DOHH2 (cell line): ENCODE measurements around the gene NAA60.

Source experiments
- H3F3A ChIP-seq: fragments of 200-600 bp; sonication (generic), shearing (Covaris generic); 2 replicates; pipeline ENCODE4 v1.6.0; 2016; ENCODE audit warnings: antibody characterized with exemption, mild to moderate bottlenecking; ENCODE audit not compliant: control insufficient read depth, insufficient read depth
- H3K27ac ChIP-seq: fragments of 200-600 bp; sonication (generic); 2 replicates; pipeline ENCODE4 v1.5.1; 2014; ENCODE audit warnings: low read depth, mild to moderate bottlenecking, low read length, moderate library complexity
- H3K27me3 ChIP-seq: fragments of 200-600 bp; sonication (generic); 2 replicates; pipeline ENCODE4 v1.6.1; 2014; ENCODE audit warnings: mild to moderate bottlenecking, low read length, mixed read lengths; ENCODE audit not compliant: control insufficient read depth
- H3K36me3 ChIP-seq: fragments of 200-600 bp; sonication (generic); 2 replicates; pipeline ENCODE4 v1.6.1; 2014; ENCODE audit warnings: mild to moderate bottlenecking, low read length, moderate library complexity, mixed read lengths; ENCODE audit not compliant: control insufficient read depth
- H3K4me1 ChIP-seq: fragments of 200-600 bp; sonication (generic); 2 replicates; pipeline ENCODE4 v1.6.1; 2014; ENCODE audit warnings: mild to moderate bottlenecking, low read length, mixed read lengths; ENCODE audit not compliant: control insufficient read depth
- H3K4me2 ChIP-seq: fragments of 200-600 bp; sonication (generic); 2 replicates; pipeline ENCODE4 v1.6.0; 2014; ENCODE audit warnings: mild to moderate bottlenecking, low read length, moderate library complexity
- H3K4me3 ChIP-seq: fragments of 200-600 bp; sonication (generic); 2 replicates; pipeline ENCODE4 v1.5.1; 2014; ENCODE audit warnings: mild to moderate bottlenecking, low read length, mixed read lengths
- H3K79me2 ChIP-seq: fragments of 200-600 bp; sonication (generic); 2 replicates; pipeline ENCODE4 v1.6.1; 2014; ENCODE audit warnings: mild to moderate bottlenecking, low read length, mixed read lengths; ENCODE audit not compliant: control insufficient read depth
- H3K9me2 ChIP-seq: fragments of 200-600 bp; sonication (generic); replicated peaks from 2 replicates; pipeline ENCODE4 v1.6.1; 2014; ENCODE audit warnings: mild to moderate bottlenecking, low read length, mixed read lengths; ENCODE audit not compliant: control insufficient read depth
- H3K9me3 ChIP-seq: fragments of 200-600 bp; sonication (generic); 2 replicates; pipeline ENCODE4 v1.6.1; 2014; ENCODE audit warnings: antibody characterized with exemption, low read length, mixed read lengths; ENCODE audit not compliant: control insufficient read depth, insufficient read depth
- H4K20me1 ChIP-seq: fragments of 200-600 bp; sonication (generic); 2 replicates; pipeline ENCODE4 v1.6.0; 2014; ENCODE audit warnings: low read depth, mild to moderate bottlenecking, antibody characterized with exemption, low read length, moderate library complexity; ENCODE audit not compliant: control insufficient read depth, insufficient read depth
- EZH2phosphoT487 ChIP-seq: fragments of 200-600 bp; sonication (generic); IDR thresholded peaks from 2 replicates; pipeline ENCODE4 v1.6.1; 2017; ENCODE audit warnings: borderline replicate concordance, mild to moderate bottlenecking, antibody characterized with exemption, low read length, moderate library complexity, mixed read lengths
- TF ChIP-seq, protein P1 (sequence below): fragments of 200-600 bp; sonication (generic); IDR thresholded peaks from one replicate; pipeline ENCODE4 v1.5.1; 2014; ENCODE audit warnings: antibody characterized with exemption, mild to moderate bottlenecking, low read depth, low read length; ENCODE audit not compliant: poor library complexity, severe bottlenecking

Gene NAA60

DNA sequence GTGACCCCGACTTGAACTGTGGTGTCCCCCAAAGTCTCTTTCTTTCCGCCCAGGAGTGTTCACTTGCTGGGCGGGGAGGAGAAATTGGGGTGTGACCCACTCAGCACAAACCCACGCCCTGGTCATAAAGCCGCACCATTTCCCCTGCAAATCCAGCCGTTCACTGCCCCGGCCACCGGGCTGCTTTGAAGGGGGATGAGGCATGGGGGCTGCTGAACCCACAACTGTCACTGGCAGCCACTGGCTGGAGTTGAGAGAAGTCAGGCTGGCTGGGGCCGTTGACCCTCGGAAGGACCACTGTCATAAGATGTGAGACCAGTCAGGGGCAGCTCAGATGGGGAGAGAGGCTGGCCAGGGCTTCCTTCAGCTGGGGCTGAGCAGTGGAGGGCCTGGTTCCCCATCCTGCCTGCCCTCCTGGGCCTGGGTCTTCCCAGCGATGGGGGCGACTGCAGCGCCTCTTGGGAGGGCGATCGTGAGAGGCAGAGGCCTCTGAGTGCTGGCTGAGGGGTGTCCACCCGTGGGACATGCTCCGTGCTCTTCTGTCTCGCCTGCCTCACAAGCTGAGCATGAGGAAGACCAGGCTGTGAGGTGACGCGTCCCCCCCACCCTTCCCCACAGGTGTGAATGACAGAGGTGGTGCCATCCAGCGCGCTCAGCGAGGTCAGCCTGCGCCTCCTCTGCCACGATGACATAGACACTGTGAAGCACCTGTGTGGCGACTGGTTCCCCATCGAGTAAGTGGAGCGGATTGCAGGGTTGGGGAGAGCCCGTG is 32.3 kb downstream of the NAA60 start:
- no peaks in the 10 kb centered on the region for H4K20me1 ChIP-seq
- no peak overlapping the region for H3K27ac ChIP-seq
- H3K36me3 ChIP-seq: peaks cover 23% of the 10 kb centered on the region
- no peaks in the 10 kb centered on the region for H3K27me3 ChIP-seq
- TF ChIP-seq, protein P1, sequence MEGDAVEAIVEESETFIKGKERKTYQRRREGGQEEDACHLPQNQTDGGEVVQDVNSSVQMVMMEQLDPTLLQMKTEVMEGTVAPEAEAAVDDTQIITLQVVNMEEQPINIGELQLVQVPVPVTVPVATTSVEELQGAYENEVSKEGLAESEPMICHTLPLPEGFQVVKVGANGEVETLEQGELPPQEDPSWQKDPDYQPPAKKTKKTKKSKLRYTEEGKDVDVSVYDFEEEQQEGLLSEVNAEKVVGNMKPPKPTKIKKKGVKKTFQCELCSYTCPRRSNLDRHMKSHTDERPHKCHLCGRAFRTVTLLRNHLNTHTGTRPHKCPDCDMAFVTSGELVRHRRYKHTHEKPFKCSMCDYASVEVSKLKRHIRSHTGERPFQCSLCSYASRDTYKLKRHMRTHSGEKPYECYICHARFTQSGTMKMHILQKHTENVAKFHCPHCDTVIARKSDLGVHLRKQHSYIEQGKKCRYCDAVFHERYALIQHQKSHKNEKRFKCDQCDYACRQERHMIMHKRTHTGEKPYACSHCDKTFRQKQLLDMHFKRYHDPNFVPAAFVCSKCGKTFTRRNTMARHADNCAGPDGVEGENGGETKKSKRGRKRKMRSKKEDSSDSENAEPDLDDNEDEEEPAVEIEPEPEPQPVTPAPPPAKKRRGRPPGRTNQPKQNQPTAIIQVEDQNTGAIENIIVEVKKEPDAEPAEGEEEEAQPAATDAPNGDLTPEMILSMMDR: no peak
- no peak for TF ChIP-seq EZH2phosphoT487
- H3K4me3 ChIP-seq: no peak overlapping the region
- H3K9me2 ChIP-seq: no peaks in the 10 kb centered on the region
- no peaks in the 10 kb centered on the region for H3F3A ChIP-seq
- no peaks in the 10 kb centered on the region for H3K4me1 ChIP-seq
- no peak overlapping the region for H3K4me2 ChIP-seq
- H3K79me2 ChIP-seq: peaks cover 62% of the 10 kb centered on the region
- H3K9me3 ChIP-seq: peaks cover 14% of the 10 kb centered on the region; the same call in 1 of the 2 replicates

DNA sequence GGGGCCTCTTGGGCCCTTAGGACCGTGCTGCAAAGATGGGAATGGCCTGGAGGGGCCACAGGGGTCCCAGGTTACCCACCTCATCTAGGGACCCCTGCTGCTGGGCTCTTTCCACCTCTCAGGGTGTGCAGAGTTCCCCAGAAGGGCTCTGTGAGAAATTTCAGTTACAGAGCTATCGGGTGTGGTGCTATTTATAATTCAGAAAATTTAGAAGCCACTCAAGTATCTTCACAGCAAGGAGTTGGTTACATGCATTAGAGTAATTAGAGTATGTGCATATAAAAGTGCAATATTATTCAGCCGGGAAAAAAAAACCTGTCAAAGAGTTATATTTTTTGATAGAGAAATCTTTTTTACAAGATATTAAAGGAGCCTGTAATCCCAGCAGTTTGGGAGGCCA is 32.9 kb downstream of the NAA60 start:
- TF ChIP-seq EZH2phosphoT487: no peak
- TF ChIP-seq, protein P1: no peak
- Histone ChIP-seq H3K4me2 (no peak overlapping the region), H3K4me1 (no peaks in the 10 kb centered on the region), H3K79me2 (peaks cover 57% of the 10 kb centered on the region), H3K9me3 (peaks cover 14% of the 10 kb centered on the region; the same call in 1 of the 2 replicates), H3K36me3 (peaks cover 26% of the 10 kb centered on the region), H3F3A (no peaks in the 10 kb centered on the region), H3K27ac (no peak overlapping the region), H4K20me1 (no peaks in the 10 kb centered on the region), H3K9me2 (no peaks in the 10 kb centered on the region), H3K27me3 (no peaks in the 10 kb centered on the region), H3K4me3 (no peak overlapping the region)

DNA sequence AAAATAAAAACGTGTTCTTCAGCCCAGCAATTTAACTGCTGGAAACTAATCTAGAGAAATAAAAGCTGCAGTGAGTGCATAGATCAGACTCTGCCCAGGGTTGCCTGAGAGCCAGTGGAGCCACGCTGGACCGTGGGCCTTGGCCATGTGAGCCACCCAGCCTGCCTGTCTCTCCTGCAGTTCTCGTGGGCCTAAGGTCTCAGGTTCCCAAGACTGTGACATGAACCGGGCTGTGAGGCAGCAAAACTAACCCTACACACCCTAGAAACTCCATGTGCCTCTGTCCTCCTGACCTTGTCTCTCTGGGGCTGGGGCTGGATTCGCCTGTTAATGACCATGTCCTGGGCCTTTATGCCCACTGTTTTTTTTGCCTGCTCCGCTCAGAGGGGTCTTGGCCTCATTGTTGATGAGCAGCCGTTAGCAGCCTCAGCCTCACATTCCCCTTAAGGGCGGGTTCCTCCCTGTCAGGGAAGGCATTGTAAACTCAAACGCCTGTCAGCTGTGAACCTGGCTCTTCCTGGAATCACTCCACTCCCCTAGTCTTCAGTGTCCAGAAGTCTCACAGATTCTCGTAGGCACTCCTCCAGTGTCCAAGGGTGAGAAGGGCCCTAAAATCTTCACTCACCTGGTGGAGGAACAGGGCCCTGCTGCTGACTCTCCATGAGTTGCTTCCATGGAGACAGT is 34.9 kb downstream of the NAA60 start:
- Histone ChIP-seq H3K4me2 (no peak overlapping the region), H3K27me3 (no peaks in the 10 kb centered on the region), H3K4me3 (no peak overlapping the region), H3K9me3 (no peaks in the 10 kb centered on the region), H3K79me2 (peaks cover 37% of the 10 kb centered on the region), H3F3A (no peaks in the 10 kb centered on the region), H3K4me1 (no peaks in the 10 kb centered on the region), H3K9me2 (no peaks in the 10 kb centered on the region), H4K20me1 (no peaks in the 10 kb centered on the region), H3K36me3 (peaks cover 28% of the 10 kb centered on the region), H3K27ac (no peak overlapping the region)
- TF ChIP-seq, protein P1: no peak
- no peak for TF ChIP-seq EZH2phosphoT487
